Neural progenitor cell (in vitro differentiated cells): Measurements from ENCODE around the gene AK4. TPM values are rescaled to one million over a fixed set of nuclear protein-coding genes. Genes with fewer than 3 reads are reported as not detected.

ENCODE experiments used
- DNase-seq: peaks from one replicate; pipeline ENCODE4 v3.0.0-alpha.2; 2016; ENCODE audit warnings: low spot score
- H2AFZ ChIP-seq: fragments of 200-600 bp; sonication (generic); replicated peaks from 2 replicates; pipeline ENCODE4 v1.6.1; 2016; ENCODE audit warnings: antibody characterized with exemption
- H3F3A ChIP-seq: fragments of 200-600 bp; sonication (generic); 2 replicates; pipeline ENCODE4 v1.6.1; 2016; ENCODE audit warnings: antibody characterized with exemption, low read depth
- H3K27ac ChIP-seq: fragments of 200-600 bp; sonication (generic); 2 replicates; pipeline ENCODE4 v1.5.1; 2016; ENCODE audit warnings: mild to moderate bottlenecking
- H3K27me3 ChIP-seq: fragments of 200-600 bp; sonication (generic); 2 replicates; pipeline ENCODE4 v1.6.1; 2016; ENCODE audit warnings: mild to moderate bottlenecking, moderate library complexity
- H3K36me3 ChIP-seq: fragments of 200-600 bp; sonication (generic); 2 replicates; pipeline ENCODE4 v1.5.1; 2016
- H3K4me1 ChIP-seq: fragments of 200-600 bp; sonication (generic); 2 replicates; pipeline ENCODE4 v1.6.1; 2016; ENCODE audit warnings: mixed run types
- H3K4me2 ChIP-seq: fragments of 200-600 bp; sonication (generic); 2 replicates; pipeline ENCODE4 v1.6.1; 2016
- H3K4me3 ChIP-seq: fragments of 200-600 bp; sonication (generic); 2 replicates; pipeline ENCODE4 v1.5.1; 2016
- H3K79me2 ChIP-seq: fragments of 200-600 bp; sonication (generic); 2 replicates; pipeline ENCODE4 v1.6.1; 2016; ENCODE audit warnings: low read depth
- H3K9ac ChIP-seq: fragments of 200-600 bp; sonication (generic); 2 replicates; pipeline ENCODE4 v1.6.1; 2016
- H3K9me3 ChIP-seq: fragments of 200-600 bp; sonication (generic); 2 replicates; pipeline ENCODE4 v1.5.1; 2016; ENCODE audit warnings: low read depth
- H4K20me1 ChIP-seq: fragments of 200-600 bp; sonication (generic); 2 replicates; pipeline ENCODE4 v1.6.1; 2016; ENCODE audit warnings: low read depth
- H3K27ac Mint-ChIP-seq: 3 replicates; pipeline ENCODE4 v1.8.0; 2021; ENCODE audit warnings: mixed read lengths
- H3K27me3 Mint-ChIP-seq: 2 replicates; pipeline ENCODE4 v1.8.0; 2022; ENCODE audit warnings: low read depth, mild to moderate bottlenecking, inconsistent platforms, moderate library complexity, mixed read lengths; ENCODE audit not compliant: insufficient read depth
- H3K36me3 Mint-ChIP-seq: 3 replicates; pipeline ENCODE4 v1.8.0; 2021; ENCODE audit warnings: mixed read lengths
- H3K4me1 Mint-ChIP-seq: 3 replicates; pipeline ENCODE4 v1.8.0; 2021; ENCODE audit warnings: mixed read lengths
- H3K4me3 Mint-ChIP-seq: 3 replicates; pipeline ENCODE4 v1.8.0; 2021; ENCODE audit warnings: mild to moderate bottlenecking, moderate library complexity, mixed read lengths
- H3K9me3 Mint-ChIP-seq: 3 replicates; pipeline ENCODE4 v1.8.0; 2020; ENCODE audit warnings: mixed read lengths
- CTCF ChIP-seq: fragments of 200-600 bp; sonication (generic); IDR thresholded peaks from 2 replicates; pipeline ENCODE4 v1.5.1; 2017; ENCODE audit warnings: antibody characterized with exemption, mild to moderate bottlenecking
- EZH2 ChIP-seq: fragments of 200-600 bp; sonication (generic); IDR thresholded peaks from 2 replicates; pipeline ENCODE4 v1.6.1; 2017; ENCODE audit warnings: antibody characterized with exemption, mild to moderate bottlenecking, moderate library complexity
- EZH2phosphoT487 ChIP-seq: fragments of 200-600 bp; sonication (generic); IDR thresholded peaks from 2 replicates; pipeline ENCODE4 v1.6.1; 2017; ENCODE audit warnings: antibody characterized with exemption
- total RNA-seq: library from RNA; depleted of rRNA; stranded (reverse); fragments of >200 nt; gene quantifications from 2 replicates; pipeline ENCODE4 v1.2.3, GENCODE V29; 2015; ENCODE audit warnings: low replicate concordance

The AK4 gene
- total RNA-seq, 1 donor from 2014 or later = 31.5 TPM

DNA sequence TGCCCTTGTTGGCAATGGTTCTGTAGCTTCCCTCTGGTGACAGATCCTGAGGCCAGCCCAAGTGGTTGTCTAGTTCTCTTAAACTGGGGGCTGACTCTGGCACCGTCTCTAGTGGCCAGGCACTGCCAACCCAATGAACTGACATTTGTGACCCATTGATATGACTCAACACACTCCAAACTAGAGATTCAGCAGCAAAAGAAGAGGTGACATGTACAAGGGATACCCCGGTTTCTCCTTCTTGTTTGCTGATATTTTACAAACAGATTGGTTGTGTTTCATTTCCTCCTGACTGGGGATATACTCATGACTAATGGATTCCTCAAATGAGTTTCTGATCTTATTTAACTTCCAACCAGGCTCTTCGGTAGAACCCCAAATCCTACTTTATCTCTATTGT lies 95.5 kb downstream of the AK4 start:
- Mint-ChIP-seq H3K36me3 (no peaks in the 10 kb centered on the region), H3K4me1 (no peaks in the 10 kb centered on the region), H3K27me3 (peaks cover 5% of the 10 kb centered on the region), H3K4me3 (no peak overlapping the region), H3K9me3 (no peaks in the 10 kb centered on the region), H3K27ac (no peak overlapping the region)
- Histone ChIP-seq H3K4me1 (no peaks in the 10 kb centered on the region), H3K36me3 (no peaks in the 10 kb centered on the region), H4K20me1 (no peaks in the 10 kb centered on the region), H3F3A (no peaks in the 10 kb centered on the region), H3K9ac (no peak overlapping the region), H3K27me3 (no peaks in the 10 kb centered on the region), H3K4me3 (no peak overlapping the region), H3K9me3 (no peaks in the 10 kb centered on the region), H3K4me2 (no peak overlapping the region), H3K27ac (no peak overlapping the region), H3K79me2 (no peaks in the 10 kb centered on the region), H2AFZ (no peak overlapping the region)
- TF ChIP-seq EZH2 (no peak), EZH2phosphoT487 (no peak), CTCF (no peak)
- no peak for DNase-seq

DNA sequence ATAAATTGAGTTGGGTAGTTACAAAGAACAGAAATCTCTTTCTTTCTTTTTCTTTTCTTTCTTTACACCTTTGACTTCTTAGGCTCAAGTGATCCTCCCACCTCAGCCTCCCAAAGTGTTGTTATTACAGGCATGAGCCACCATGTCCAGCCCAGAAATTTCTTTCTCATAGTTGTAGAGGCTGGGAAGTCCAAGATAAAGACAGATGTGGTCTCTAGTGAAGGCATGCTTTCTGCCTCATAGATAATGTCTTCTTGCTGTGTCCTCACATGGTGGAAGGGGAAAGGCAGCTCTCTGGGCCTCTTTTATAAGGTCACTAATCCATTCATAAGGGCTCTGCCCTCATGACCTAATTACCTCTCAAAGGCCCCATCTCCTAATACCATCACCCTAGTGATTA lies 97.3 kb downstream of the AK4 start:
- H3K36me3 ChIP-seq = no peaks in the 10 kb centered on the region
- H3K9ac ChIP-seq = no peak overlapping the region
- no peaks in the 10 kb centered on the region for H3F3A ChIP-seq
- H2AFZ ChIP-seq = no peak overlapping the region
- H3K27ac ChIP-seq = no peak overlapping the region
- no peaks in the 10 kb centered on the region for H3K4me1 ChIP-seq
- no peaks in the 10 kb centered on the region for H3K79me2 ChIP-seq
- no peak for TF ChIP-seq CTCF
- Mint-ChIP-seq H3K27me3 (peaks cover 7% of the 10 kb centered on the region), H3K36me3 (no peaks in the 10 kb centered on the region), H3K4me1 (no peaks in the 10 kb centered on the region), H3K9me3 (no peaks in the 10 kb centered on the region), H3K27ac (no peak overlapping the region), H3K4me3 (no peak overlapping the region)
- no peak overlapping the region for H3K4me3 ChIP-seq
- no peaks in the 10 kb centered on the region for H3K9me3 ChIP-seq
- no peak for DNase-seq
- no peaks in the 10 kb centered on the region for H4K20me1 ChIP-seq
- H3K27me3 ChIP-seq = no peaks in the 10 kb centered on the region
- no peak overlapping the region for H3K4me2 ChIP-seq

GRCh38 chr1:65247419-65248359 lies 99.7 kb downstream of the AK4 start:
- H3K79me2 ChIP-seq = no peaks in the 10 kb centered on the region
- H4K20me1 ChIP-seq = no peaks in the 10 kb centered on the region
- H3K4me3 Mint-ChIP-seq = no peak overlapping the region
- TF ChIP-seq CTCF (no peak), EZH2 (no peak), EZH2phosphoT487 (no peak)
- H3K4me2 ChIP-seq = no peak overlapping the region
- H3K4me1 ChIP-seq = no peaks in the 10 kb centered on the region
- no peak overlapping the region for H3K4me3 ChIP-seq
- no peak overlapping the region for H3K9ac ChIP-seq
- no peaks in the 10 kb centered on the region for H3F3A ChIP-seq
- H3K9me3 ChIP-seq = no peaks in the 10 kb centered on the region
- H3K36me3 Mint-ChIP-seq = no peaks in the 10 kb centered on the region
- H3K36me3 ChIP-seq = no peaks in the 10 kb centered on the region
- H3K4me1 Mint-ChIP-seq = no peaks in the 10 kb centered on the region
- H3K9me3 Mint-ChIP-seq = no peaks in the 10 kb centered on the region
- no peaks in the 10 kb centered on the region for H3K27me3 ChIP-seq
- H2AFZ ChIP-seq = no peak overlapping the region
- H3K27me3 Mint-ChIP-seq = peaks cover 7% of the 10 kb centered on the region
- H3K27ac ChIP-seq = no peak overlapping the region
- no peak overlapping the region for H3K27ac Mint-ChIP-seq
- DNase-seq = no peak
